H1 (cell line): ENCODE measurements around the gene AFG1L.

Experiments
- EP300 ChIP-seq, 2 experiments: IDR thresholded peaks; 1 replicate in 1 of 2; 2 replicates in 1 of 2; pipeline ENCODE4 v1.6.1; 2011 to 2012; ENCODE audit warnings: low read depth in 2 of 2, low read length in 2 of 2, mild to moderate bottlenecking in 2 of 2, borderline replicate concordance in 1 of 2, inconsistent platforms in 1 of 2, moderate library complexity in 1 of 2
- TF ChIP-seq, protein P1 (sequence below), 3 experiments: IDR thresholded peaks; 1 replicate in 2 of 3; 2 replicates in 1 of 3; pipeline versions ENCODE4 v1.5.1 to v1.6.1; 2011; ENCODE audit warnings: low read length in 3 of 3, mild to moderate bottlenecking in 3 of 3, inconsistent platforms in 2 of 3, low read depth in 1 of 3, moderate library complexity in 1 of 3; ENCODE audit not compliant: insufficient read depth in 1 of 3; ENCODE audit errors: control extremely low read depth in 1 of 3

DNA sequence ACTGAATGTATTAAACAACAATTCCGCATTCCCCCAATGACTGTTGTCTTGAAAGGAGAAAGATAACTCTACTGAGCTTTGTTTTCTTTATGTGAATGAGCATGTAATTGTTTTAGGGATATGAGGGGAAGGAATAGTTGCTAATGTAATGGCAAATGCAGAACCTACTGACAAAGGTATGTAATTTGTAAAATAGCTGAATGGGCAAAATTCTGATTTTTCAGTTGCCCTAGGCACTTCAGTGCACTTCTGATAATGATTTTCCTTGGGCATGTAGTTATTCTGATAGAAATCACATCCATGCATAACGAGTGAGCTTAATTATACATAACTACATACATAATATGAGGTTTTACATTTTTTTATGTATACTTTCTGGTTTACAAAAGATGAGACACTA, 212.5 kb downstream of the AFG1L start:
- no peak for TF ChIP-seq EP300 (IDR thresholded peaks at IDR 0.05; ENCODE audit: borderline replicate concordance in 1 of 2, low read depth in 2 of 2, low read length in 2 of 2)
- TF ChIP-seq, protein P1, sequence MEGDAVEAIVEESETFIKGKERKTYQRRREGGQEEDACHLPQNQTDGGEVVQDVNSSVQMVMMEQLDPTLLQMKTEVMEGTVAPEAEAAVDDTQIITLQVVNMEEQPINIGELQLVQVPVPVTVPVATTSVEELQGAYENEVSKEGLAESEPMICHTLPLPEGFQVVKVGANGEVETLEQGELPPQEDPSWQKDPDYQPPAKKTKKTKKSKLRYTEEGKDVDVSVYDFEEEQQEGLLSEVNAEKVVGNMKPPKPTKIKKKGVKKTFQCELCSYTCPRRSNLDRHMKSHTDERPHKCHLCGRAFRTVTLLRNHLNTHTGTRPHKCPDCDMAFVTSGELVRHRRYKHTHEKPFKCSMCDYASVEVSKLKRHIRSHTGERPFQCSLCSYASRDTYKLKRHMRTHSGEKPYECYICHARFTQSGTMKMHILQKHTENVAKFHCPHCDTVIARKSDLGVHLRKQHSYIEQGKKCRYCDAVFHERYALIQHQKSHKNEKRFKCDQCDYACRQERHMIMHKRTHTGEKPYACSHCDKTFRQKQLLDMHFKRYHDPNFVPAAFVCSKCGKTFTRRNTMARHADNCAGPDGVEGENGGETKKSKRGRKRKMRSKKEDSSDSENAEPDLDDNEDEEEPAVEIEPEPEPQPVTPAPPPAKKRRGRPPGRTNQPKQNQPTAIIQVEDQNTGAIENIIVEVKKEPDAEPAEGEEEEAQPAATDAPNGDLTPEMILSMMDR (IDR thresholded peaks at IDR 0.05; ENCODE audit: control extremely low read depth in 1 of 3, insufficient read depth in 1 of 3, low read depth in 1 of 3, low read length in 3 of 3): no peak
